Neural cell (in vitro differentiated cells): ENCODE measurements around the gene GRK1. TPM values are rescaled to one million over a fixed set of nuclear protein-coding genes. Genes with fewer than 3 reads are reported as not detected.

Experiments used
- H2AFZ ChIP-seq: fragments of 200-600, 300-800 bp; sonication (generic), shearing (Covaris generic); 2 replicates; pipeline ENCODE4 v1.6.0; 2014; ENCODE audit warnings: low read depth, mild to moderate bottlenecking, antibody characterized with exemption, low read length, moderate library complexity
- H3F3A ChIP-seq: fragments of 200-600 bp; shearing (Covaris generic); 2 replicates; pipeline ENCODE4 v1.6.1; 2016; ENCODE audit warnings: mild to moderate bottlenecking, moderate library complexity, mixed read lengths, antibody characterized with exemption, low read length; ENCODE audit not compliant: insufficient read depth, poor library complexity, severe bottlenecking
- H3K27ac ChIP-seq: fragments of 200-600, 300-800 bp; sonication (generic), shearing (Covaris generic); 2 replicates; pipeline ENCODE4 v1.5.1; 2014; ENCODE audit warnings: mild to moderate bottlenecking, low read length, moderate library complexity
- H3K27me3 ChIP-seq: fragments of 300-800, 200-600 bp; sonication (generic), shearing (Covaris generic); 2 replicates; pipeline ENCODE4 v1.6.0; 2014; ENCODE audit warnings: mild to moderate bottlenecking, low read depth, low read length, moderate library complexity; ENCODE audit not compliant: insufficient read depth
- H3K36me3 ChIP-seq: fragments of 300-800, 200-600 bp; sonication (generic), shearing (Covaris generic); 2 replicates; pipeline ENCODE4 v1.5.1; 2014; ENCODE audit warnings: mild to moderate bottlenecking, antibody characterized with exemption, low read length, moderate library complexity; ENCODE audit not compliant: insufficient read depth
- H3K4me2 ChIP-seq: fragments of 300-800, 200-600 bp; sonication (generic), shearing (Covaris generic); 2 replicates; pipeline ENCODE4 v1.6.0; 2014; ENCODE audit warnings: mild to moderate bottlenecking, low read length
- H3K4me3 ChIP-seq: fragments of 300-800, 200-600 bp; sonication (generic), shearing (Covaris generic); 2 replicates; pipeline ENCODE4 v1.5.1; 2014; ENCODE audit warnings: mild to moderate bottlenecking, low read length, moderate library complexity
- H3K79me2 ChIP-seq: fragments of 200-600 bp; shearing (Covaris generic); replicated peaks from 2 replicates; pipeline ENCODE4 v1.6.0; 2014; ENCODE audit warnings: mild to moderate bottlenecking, low read length, moderate library complexity; ENCODE audit not compliant: insufficient read depth
- H3K9ac ChIP-seq: fragments of 300-800, 200-600 bp; sonication (generic), shearing (Covaris generic); 2 replicates; pipeline ENCODE4 v1.6.1; 2016; ENCODE audit warnings: mild to moderate bottlenecking, low read length, mixed read lengths
- H3K9me2 ChIP-seq: fragments of 200-600 bp; shearing (Covaris generic); 2 replicates; pipeline ENCODE4 v1.6.1; 2016; ENCODE audit warnings: mild to moderate bottlenecking, low read length, mixed read lengths; ENCODE audit not compliant: insufficient read depth
- H3K9me3 ChIP-seq: fragments of 200-600, 300-800 bp; sonication (generic), shearing (Covaris generic); 2 replicates; pipeline ENCODE4 v1.6.1; 2016; ENCODE audit warnings: mild to moderate bottlenecking, mixed run types, low read length, moderate library complexity, mixed read lengths
- H4K20me1 ChIP-seq: fragments of 200-600 bp; shearing (Covaris generic); 2 replicates; pipeline ENCODE4 v1.6.1; 2016; ENCODE audit warnings: mild to moderate bottlenecking, mixed run types; ENCODE audit not compliant: insufficient read depth
- EP300 ChIP-seq: fragments of 450-650 bp; conservative IDR thresholded peaks from 2 replicates; pipeline ENCODE4 v1.6.1; 2014; ENCODE audit warnings: antibody characterized with exemption, mild to moderate bottlenecking, moderate library complexity; ENCODE audit not compliant: poor library complexity, severe bottlenecking
- EZH2 ChIP-seq: fragments of 200-600, 300-800 bp; shearing (Covaris generic), sonication (generic); IDR thresholded peaks from 2 replicates; pipeline ENCODE4 v1.6.1; 2014; ENCODE audit warnings: antibody characterized with exemption, low read length, borderline replicate concordance, mild to moderate bottlenecking; ENCODE audit not compliant: insufficient read depth, poor library complexity, severe bottlenecking
- MXI1 ChIP-seq: fragments of 450-650 bp; conservative IDR thresholded peaks from 2 replicates; pipeline ENCODE4 v1.6.1; 2014; ENCODE audit warnings: antibody characterized with exemption, mild to moderate bottlenecking; ENCODE audit not compliant: poor library complexity, severe bottlenecking
- POLR2AphosphoS5 ChIP-seq: IDR thresholded peaks from 2 replicates; pipeline ENCODE4 v1.6.1; 2012
- RAD21 ChIP-seq: fragments of 450-650 bp; conservative IDR thresholded peaks from 2 replicates; pipeline ENCODE4 v1.6.1; 2014; ENCODE audit warnings: antibody characterized with exemption, mild to moderate bottlenecking, moderate library complexity
- SMC3 ChIP-seq: fragments of 450-650 bp; conservative IDR thresholded peaks from 2 replicates; pipeline ENCODE4 v1.6.1; 2014; ENCODE audit warnings: antibody characterized with exemption, mild to moderate bottlenecking, moderate library complexity; ENCODE audit not compliant: poor library complexity
- TAF1 ChIP-seq: IDR thresholded peaks from 2 replicates; pipeline ENCODE4 v1.6.1; 2012; ENCODE audit warnings: low read depth
- polyA plus RNA-seq: library from polyadenylated mRNA; depleted of rRNA; stranded (reverse); fragments of >200 nt; gene quantifications from 2 replicates; pipeline ENCODE4 v1.2.3, GENCODE V29; 2014
- TF ChIP-seq, protein P1 (sequence below): IDR thresholded peaks from 2 replicates; pipeline ENCODE4 v1.6.1; 2012; ENCODE audit warnings: borderline replicate concordance
- TF ChIP-seq, protein P2 (sequence below): fragments of 450-650 bp; IDR thresholded peaks from 2 replicates; pipeline ENCODE4 v1.5.1; 2014; ENCODE audit warnings: antibody characterized with exemption, mild to moderate bottlenecking, moderate library complexity; ENCODE audit not compliant: poor library complexity, severe bottlenecking

GRK1 gene
- polyA plus RNA-seq, 1 donor from 2014 or later, result 0.06 TPM

DNA sequence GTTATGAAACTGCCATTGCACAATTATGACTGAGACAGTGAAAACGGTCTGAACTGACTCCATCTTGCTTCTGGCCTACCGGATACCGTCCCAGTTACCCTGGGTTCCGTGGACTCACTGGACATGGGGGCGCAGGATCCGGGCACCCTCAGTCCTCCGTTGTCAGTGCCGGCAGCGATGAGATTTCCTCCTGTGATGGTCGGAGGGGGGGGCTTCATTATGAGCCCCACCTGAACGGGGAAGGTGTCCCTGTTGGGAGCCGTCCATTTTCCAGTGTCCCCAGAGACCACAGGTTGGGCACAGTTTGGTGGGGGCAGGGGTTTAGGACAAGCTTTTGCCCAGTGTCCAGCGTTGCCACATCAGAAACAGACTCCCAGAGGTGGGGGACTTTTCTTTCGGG is 115.5 kb downstream of the GRK1 start:
- TF ChIP-seq SMC3, result no peak
- no peak for TF ChIP-seq EZH2
- no peak for TF ChIP-seq RAD21
- TF ChIP-seq MXI1, result no peak
- TF ChIP-seq POLR2AphosphoS5, result no peak
- no peak for TF ChIP-seq EP300
- TF ChIP-seq TAF1, result no peak
- TF ChIP-seq, protein P1, sequence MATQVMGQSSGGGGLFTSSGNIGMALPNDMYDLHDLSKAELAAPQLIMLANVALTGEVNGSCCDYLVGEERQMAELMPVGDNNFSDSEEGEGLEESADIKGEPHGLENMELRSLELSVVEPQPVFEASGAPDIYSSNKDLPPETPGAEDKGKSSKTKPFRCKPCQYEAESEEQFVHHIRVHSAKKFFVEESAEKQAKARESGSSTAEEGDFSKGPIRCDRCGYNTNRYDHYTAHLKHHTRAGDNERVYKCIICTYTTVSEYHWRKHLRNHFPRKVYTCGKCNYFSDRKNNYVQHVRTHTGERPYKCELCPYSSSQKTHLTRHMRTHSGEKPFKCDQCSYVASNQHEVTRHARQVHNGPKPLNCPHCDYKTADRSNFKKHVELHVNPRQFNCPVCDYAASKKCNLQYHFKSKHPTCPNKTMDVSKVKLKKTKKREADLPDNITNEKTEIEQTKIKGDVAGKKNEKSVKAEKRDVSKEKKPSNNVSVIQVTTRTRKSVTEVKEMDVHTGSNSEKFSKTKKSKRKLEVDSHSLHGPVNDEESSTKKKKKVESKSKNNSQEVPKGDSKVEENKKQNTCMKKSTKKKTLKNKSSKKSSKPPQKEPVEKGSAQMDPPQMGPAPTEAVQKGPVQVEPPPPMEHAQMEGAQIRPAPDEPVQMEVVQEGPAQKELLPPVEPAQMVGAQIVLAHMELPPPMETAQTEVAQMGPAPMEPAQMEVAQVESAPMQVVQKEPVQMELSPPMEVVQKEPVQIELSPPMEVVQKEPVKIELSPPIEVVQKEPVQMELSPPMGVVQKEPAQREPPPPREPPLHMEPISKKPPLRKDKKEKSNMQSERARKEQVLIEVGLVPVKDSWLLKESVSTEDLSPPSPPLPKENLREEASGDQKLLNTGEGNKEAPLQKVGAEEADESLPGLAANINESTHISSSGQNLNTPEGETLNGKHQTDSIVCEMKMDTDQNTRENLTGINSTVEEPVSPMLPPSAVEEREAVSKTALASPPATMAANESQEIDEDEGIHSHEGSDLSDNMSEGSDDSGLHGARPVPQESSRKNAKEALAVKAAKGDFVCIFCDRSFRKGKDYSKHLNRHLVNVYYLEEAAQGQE, result no peak
- TF ChIP-seq, protein P2, sequence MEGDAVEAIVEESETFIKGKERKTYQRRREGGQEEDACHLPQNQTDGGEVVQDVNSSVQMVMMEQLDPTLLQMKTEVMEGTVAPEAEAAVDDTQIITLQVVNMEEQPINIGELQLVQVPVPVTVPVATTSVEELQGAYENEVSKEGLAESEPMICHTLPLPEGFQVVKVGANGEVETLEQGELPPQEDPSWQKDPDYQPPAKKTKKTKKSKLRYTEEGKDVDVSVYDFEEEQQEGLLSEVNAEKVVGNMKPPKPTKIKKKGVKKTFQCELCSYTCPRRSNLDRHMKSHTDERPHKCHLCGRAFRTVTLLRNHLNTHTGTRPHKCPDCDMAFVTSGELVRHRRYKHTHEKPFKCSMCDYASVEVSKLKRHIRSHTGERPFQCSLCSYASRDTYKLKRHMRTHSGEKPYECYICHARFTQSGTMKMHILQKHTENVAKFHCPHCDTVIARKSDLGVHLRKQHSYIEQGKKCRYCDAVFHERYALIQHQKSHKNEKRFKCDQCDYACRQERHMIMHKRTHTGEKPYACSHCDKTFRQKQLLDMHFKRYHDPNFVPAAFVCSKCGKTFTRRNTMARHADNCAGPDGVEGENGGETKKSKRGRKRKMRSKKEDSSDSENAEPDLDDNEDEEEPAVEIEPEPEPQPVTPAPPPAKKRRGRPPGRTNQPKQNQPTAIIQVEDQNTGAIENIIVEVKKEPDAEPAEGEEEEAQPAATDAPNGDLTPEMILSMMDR, result no peak
- no peaks in the 10 kb centered on the region for H3F3A ChIP-seq
- no peaks in the 10 kb centered on the region for H3K36me3 ChIP-seq
- peaks cover 3% of the 10 kb centered on the region for H3K27me3 ChIP-seq
- no peak overlapping the region for H3K9ac ChIP-seq
- H3K9me2 ChIP-seq, result no peaks in the 10 kb centered on the region
- no peak overlapping the region for H3K27ac ChIP-seq
- no peak overlapping the region for H3K4me3 ChIP-seq
- no peaks in the 10 kb centered on the region for H3K9me3 ChIP-seq
- no peak overlapping the region for H3K4me2 ChIP-seq
- no peaks in the 10 kb centered on the region for H3K79me2 ChIP-seq
- H2AFZ ChIP-seq, result no peak overlapping the region
- no peaks in the 10 kb centered on the region for H4K20me1 ChIP-seq

DNA sequence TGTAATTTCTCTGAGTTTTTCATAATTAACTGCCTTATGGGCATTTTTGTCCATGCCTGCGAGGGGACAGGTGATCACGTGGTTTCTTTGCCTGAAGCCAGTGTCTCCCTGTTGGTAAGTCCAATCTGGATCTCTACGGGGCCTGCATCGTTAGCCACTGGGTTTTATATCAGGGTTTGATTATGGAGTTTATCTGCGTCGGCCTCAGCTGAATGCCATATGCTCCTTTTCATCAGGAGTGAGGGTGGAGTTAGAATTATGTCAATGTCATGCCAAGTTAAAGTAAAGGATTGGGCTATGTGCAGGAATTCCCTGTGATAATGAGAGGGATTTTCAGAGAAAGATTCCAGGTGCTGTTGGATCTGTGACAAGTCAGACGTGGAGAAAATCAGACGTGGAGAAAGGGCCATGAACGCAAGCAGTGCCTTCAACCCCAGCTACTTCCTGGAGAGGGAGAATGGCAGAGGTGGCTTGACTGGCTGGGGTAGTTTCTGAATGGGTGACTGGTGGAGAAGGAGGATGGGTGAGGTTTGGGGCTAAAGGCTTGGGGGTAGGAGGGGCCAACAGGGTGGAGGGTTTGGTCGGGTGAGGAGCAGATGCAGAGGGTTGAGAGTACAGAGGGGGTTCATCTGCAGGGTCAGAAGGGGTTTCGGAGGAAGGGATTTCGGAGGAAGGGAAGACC is 116.3 kb downstream of the GRK1 start:
- Histone ChIP-seq H3K27me3 (no peaks in the 10 kb centered on the region), H3K27ac (no peak overlapping the region), H4K20me1 (no peaks in the 10 kb centered on the region), H3K9me2 (no peaks in the 10 kb centered on the region), H3K4me3 (no peak overlapping the region), H3F3A (no peaks in the 10 kb centered on the region), H2AFZ (no peak overlapping the region), H3K79me2 (no peaks in the 10 kb centered on the region), H3K36me3 (no peaks in the 10 kb centered on the region), H3K9ac (no peak overlapping the region), H3K4me2 (no peak overlapping the region), H3K9me3 (no peaks in the 10 kb centered on the region)
- no peak for TF ChIP-seq SMC3
- TF ChIP-seq MXI1, result no peak
- TF ChIP-seq, protein P2, result no peak
- TF ChIP-seq RAD21, result no peak
- TF ChIP-seq TAF1, result no peak
- no peak for TF ChIP-seq POLR2AphosphoS5
- TF ChIP-seq, protein P1, result no peak
- no peak for TF ChIP-seq EP300
- no peak for TF ChIP-seq EZH2
